Ammon's horn (tissue), 1 donor: Measurements from ENCODE around the gene MCTP1.
A peak's percentile ranks its signal among the peaks of the same experiment; 100 is the strongest.

Experiments
- DNase-seq: peaks from one replicate; pipeline ENCODE4 v3.0.0-alpha.2; 2016; ENCODE audit warnings: low spot score

Gene MCTP1

DNA sequence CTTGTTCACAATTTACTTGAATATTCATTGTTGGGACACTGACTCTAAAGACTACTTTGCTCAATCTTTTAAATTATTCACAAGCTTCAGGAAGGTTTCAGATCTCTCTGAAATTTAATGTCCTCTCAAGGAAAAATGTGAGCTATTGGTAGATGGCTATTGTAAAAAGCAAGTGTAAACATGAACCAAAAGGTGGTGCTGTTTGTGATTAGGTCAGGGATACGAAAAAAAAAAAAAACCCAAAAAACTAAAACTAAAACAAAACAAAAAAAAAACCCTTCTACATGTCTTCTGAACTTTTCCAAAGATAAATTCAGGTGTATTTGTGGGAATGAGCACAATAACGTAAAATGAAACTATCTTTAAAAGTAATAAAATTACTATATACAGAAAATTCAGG, 472.7 kb downstream of the MCTP1 start:
- DNase-seq, result no peak

DNA sequence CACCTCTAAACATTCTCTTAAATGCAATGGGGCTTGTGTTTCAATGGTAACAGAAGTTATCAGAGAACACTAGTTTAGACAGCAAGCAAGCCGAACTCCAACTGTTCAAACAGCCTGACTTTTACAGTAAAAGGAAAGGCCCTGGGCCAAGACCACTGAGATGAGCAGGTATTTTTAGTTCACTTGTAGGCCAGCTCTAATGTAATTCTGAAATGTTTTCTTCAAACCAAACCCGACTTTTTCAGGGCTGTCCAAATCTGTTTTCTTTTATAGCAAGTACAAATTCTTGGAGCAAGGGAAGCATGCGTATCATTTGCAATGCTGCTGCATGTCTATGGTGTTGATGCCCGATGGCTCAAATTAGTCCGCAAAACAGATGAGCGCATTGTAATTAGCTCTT, 473.6 kb downstream of the MCTP1 start:
- DNase-seq, result peak; percentile 7

DNA sequence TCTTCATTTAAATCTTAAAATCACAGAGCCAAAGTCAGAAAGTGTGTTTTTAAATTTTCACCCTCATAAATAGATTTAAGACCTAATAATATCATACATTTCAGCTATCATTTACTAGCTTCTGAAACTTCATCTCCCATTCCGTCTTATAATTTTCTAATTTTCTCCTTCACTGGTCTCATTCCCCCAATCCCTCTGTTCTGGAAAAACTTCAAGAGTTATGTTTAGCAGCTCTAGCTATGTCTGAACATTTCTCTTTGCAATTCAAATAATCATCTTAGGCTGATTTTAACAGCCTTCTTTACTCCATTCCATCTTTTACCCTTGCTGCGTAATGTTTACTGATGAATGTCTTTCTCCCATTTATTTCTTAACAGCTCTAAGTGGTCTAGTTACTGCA, 474.0 kb downstream of the MCTP1 start:
- no peak for DNase-seq

DNA sequence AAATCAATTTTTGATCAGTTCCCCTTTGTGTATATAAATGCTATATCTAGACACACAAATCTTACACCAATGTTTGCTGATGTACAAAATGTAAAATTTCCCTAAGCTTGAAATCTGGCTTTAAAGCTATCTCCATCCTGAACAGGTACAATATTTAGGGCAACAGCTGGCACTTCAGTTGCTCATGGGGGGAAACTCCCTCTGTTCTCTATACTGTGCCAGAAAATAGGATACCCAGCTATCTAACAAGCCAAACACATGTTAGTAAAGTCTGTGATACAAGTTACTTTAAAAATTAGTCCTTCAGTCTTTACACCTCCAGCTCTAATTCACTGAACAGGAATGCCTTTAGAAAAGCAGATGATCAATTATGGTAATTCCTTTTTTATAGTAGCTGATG, 474.6 kb downstream of the MCTP1 start:
- DNase-seq, result no peak

DNA sequence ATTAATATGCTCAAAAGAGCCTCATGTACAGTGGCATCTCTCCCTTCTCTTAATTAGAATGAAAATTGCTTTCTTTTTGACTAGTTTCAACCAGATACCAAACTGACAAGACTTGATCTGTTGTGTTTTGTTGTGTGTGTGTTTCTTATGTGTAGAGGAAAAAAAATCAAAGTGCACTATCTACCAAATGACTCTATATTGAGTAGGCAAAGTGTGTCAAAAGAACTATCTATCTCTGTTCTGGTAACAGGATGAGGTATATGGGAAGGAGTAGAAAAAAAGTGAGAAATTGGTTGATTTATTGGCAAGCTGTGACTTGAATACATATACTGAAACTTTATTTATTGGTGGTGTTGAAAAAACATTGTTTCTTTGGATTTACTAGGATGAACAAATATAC, 476.4 kb downstream of the MCTP1 start:
- no peak for DNase-seq

DNA sequence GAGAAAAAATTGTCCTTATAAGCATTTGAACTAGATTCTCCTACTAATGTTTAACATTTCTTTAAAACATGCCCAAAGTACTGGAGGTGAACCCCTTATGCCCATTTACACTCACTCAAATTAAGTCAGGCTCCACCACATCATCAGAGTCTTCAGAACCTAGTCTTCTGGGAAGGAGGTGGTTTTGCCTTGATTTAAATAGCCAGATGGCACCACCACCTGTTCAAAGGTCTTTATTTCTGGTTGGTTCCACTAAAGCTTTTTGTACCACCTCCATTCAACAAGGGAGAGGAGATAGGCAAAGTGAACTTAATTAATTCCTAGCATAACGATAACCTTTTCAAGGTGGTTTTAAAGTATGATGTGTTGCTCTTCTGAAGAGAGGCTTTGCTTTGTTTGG, 476.9 kb downstream of the MCTP1 start:
- no peak for DNase-seq

DNA sequence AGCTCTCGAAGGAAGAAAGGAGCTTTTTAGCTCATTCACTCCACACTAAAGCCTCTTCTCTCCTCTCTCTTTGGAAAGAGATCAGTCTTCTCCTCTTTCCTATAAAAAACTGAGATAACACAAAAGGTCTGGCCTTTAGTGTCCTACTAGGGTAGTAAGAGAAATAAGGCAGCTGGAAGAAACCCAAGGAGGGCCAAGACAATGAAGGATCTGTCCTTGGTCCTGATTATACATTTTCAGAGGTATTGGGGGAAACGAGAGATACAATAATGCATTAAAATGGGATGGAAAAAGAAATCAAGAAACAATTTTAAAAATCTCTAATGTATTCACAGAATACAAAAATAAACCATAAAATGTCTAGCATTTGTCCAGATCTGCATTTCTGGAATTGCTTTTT, 482.4 kb downstream of the MCTP1 start:
- no peak for DNase-seq

DNA sequence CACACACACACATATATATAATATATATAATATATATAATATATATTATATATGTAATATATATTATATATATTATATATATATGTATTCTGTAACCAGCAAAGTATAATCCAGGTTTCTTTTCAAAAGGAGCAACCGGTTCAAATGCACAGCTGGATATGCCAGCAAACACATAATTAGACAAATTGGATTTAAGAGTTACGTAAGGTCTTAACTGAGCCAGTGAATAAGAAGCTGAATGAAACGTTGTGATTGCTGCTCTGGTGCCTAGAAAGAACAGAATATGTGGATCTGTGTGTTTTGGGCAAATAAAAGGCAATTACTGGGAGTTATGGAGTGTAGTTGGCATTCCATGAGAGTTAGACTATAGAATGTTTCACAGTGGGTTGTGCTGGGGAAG, 488.3 kb downstream of the MCTP1 start:
- DNase-seq, result no peak

DNA sequence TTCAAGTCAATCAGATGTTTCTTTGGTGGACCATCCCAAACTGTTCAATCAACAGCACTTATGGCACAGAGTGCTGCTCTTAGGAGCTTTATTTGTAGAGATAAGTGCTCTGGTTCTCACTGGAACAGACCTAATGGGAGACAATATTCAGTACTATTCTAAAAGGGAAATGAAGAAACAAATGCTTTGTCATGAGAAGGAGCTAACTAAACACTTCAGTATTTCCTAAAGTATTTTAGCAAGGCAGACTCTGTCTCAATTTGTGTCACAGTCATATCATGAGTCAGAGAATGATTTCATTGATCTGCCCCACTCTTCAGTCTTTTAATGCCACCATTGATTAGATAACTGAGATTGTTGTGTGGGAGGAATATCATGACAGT, 491.1 kb downstream of the MCTP1 start:
- peak; percentile 17 for DNase-seq

DNA sequence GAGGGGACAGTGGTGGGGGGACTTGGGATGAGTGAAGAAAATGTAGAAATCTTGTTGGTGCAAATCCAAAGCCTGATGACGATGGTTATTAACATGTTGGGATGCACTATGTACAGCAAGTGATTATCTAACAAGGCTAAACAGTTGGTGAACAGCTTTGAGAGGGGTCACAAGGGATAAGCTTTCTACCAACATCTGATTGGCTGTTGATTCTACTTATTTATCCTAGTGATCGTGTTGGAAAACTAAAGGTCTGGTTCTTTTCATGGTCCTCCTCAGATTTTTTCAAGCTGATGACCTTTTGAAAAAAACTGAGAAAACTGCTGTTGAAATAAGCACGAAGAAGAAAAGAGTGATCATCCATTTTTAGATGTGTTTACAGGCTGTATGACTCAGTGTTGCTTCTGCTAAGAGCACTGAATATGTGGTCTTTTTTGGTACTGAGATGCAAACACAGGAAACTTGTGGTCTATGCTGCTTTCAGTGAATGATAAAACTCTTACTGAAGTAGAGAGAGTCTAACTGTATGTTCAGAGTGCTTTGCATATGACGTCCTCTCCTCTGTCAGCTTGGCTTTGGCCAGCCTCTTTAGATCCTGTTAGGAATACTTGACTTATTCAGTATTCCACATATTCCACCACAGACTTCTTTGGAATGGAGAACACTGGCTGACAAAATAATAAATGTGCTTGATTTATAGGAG, 491.6 kb downstream of the MCTP1 start:
- DNase-seq, result peak; percentile 12

DNA sequence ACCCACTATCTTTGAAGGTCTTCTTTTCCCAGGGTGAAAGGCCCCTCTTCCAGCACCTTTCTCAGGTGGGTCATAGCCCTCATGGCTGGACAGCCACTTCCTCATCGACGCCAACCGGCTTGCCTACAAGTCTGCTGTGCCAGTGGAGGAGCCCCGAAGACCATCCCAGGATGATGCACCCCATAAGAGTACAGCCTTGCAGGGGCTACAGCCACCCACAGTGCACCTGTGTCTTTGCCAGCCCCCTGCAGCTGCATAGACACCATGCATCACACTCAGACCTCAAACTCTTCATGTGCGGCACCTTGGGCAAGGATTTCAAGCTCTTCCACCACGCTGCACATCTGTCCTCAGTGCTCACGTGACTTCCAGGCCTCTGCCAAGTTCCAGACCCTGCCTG, 493.1 kb downstream of the MCTP1 start:
- no peak for DNase-seq

DNA sequence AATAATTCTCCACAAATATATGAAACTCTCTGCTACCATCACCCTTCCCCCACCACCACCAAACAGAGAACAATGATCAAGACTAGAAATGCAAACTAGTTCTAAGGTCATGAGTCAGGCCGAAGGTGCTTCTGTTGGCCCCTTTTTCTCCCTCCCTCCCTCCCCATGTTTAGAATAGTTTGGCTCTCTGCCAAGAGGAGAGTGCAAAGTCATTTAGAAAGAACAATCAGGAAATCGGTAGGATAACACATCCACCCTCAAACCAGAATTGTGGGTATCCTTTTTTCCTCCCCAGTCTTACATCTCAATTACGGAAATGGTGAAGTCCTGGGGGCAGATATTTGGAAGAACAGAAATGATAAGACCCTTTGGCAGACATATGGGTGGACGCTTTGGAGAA, 496.4 kb downstream of the MCTP1 start:
- no peak for DNase-seq

DNA sequence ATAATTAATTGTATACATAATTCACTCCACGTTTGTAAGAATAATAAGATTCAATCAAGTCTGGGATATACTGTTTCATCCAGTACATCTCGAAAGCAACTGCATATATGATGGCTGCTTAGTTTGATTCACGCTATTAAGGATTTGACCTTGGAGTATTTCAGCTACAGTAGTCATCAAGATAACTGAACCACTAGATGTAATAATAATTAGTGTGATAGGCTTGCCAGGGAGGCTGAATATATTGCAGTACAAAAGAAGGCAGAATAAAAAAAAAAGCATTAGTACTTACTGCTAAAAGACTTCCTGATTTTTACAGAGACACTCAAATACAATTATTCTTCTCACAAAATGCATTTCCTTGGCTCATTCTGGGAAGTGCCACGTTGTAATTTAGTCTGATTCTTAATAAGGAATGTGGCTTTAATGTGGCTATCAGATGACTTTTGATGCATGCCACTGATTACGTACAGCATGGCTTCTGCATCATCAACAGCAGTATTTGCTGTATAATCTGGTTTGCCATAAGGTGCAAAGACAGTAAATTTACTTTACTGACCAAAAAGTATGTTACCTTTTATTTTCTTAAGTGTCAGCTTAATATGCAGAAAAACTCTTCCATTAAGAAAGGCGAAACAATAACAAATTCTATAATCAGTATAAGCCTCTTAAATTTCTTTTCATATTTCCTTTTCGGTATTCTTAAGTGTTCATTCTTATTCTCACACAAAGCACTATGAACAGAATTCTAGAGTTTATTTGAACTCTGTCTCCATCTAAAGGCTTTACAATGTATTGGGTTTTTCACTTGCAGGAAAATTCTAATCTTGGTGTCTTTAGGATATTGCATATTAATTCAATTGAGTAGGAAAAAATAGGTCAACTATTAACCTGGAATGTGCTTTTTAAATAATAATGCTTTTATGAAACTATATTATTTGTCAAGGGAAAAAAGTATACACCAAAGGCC, 500.1 kb downstream of the MCTP1 start:
- no peak for DNase-seq

DNA sequence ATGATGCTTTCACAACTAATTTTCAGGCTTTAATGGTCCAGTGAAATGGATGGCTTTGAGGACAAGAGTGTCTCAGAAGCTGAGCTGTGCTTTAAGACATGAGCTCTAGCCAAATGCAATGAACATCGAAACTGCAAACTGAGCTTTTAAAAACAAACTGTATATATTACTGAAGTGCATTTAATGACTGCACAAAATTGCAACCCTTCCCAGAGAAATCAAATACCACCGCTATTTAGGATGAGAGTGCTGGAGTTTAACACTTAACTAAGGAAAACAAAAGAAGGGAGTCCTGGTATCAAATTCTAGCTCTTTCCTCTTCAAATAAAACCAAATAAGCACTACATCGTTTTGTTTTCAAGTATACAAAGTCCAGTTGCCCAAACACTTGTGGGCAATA, 502.5 kb downstream of the MCTP1 start:
- DNase-seq, result no peak

DNA sequence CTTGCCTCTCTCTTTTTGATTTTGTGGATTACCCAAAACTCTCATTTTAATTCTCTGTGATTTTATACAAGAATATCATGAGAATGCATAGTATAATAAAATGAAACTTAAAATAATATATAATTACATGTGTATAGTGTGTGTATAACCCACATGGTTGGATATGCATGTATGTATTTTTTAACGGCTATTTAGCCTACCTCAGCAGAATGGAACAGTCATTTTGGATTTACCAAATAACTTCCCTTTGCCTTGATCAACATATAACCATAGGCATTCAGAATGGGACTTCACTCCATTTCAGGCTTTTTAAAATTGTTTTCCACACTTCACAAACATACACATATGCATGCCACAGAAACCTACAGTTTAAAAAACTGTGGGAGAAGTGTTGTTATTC, 505.2 kb downstream of the MCTP1 start:
- DNase-seq, result no peak

DNA sequence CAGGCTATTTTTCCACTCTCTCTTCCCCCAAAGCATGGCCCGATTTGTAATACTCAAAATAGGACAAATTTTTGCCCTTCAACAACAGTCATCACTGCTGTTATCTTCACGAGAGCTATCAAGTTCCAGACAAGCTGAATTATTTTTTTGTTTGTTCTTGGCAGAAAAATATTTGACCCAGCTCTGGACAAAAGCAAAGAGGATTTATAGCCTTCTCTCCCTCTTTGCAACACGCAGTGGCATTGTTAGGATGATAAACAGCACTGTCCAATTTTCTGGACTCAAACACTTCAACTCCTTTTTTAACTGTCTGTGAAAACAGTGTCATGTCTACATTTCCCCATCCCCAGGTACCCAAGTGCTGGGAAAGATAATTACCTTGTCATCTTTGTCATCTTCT, 506.2 kb downstream of the MCTP1 start:
- no peak for DNase-seq

DNA sequence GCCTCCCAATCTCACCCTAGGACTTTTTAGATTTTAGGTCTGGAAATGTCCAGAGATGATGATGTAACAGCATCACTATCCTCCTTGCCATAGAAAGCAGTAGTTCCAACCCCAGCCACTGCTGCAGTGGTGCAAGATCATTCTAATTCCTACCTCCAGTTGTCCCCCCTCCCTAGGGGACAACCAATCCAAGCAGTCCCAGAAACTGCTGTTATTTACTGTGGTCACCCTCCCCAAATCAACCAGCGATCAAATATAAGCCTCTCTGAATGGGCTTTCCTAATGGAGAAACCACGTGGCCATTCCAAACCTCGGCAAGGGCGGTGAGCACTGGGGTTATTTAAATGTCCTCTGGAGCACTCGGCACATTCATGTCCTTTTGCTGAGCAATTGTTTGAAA, 506.6 kb downstream of the MCTP1 start:
- no peak for DNase-seq

DNA sequence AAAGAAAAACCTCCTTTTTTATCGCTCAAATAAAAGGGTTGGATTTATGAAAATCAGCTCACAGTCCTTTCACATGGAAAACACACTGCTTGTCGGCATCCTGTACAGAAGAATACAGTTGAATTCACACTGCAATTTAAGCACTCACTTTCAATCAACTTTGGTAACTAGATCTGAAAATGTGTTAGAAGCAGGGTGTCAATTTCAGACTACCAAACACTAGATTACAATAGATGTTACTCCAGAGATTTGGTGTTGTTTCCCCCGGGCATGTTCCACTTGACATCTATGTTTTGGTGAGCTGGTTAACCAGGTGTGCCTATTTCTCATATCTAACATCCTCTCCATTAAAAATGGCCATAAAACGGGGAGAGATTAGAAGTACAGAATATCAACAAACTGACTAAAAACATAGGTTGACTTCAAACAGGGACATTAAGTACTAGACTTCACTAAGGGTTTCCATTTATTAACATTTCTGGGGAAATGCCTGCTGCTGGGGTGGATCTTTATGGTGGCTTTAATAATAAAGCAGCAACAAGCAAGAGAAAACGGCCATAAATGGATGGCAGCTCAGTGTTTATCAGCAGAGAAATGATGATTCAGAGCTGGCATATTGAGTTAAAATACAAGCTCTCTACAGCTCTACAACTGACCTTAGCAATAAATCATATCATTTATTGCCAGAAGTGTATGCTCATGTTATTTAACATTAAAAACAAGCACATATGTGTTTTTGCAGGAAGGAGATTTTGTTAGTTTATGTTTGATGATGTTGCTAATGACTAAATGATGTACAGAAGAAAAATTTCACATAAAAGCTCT, 507.6 kb downstream of the MCTP1 start:
- no peak for DNase-seq

DNA sequence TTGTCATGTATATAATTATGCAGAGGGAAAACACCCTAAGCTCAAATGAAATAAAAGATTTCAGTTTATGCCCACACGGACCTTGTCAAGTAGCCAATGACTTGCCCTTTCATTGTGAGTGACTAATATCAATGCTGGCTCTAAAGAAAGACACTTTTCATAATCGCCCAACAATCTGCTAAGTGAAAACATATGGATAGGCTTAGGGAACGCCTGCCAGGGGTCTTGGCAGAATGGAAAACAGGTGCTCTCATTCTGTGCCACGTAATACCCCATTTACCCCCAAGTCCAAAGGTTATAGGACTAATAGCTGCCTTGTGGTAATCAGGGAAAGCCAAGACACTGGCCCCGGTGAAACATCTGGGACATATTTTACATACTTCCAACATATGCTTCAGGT, 508.7 kb downstream of the MCTP1 start:
- no peak for DNase-seq

DNA sequence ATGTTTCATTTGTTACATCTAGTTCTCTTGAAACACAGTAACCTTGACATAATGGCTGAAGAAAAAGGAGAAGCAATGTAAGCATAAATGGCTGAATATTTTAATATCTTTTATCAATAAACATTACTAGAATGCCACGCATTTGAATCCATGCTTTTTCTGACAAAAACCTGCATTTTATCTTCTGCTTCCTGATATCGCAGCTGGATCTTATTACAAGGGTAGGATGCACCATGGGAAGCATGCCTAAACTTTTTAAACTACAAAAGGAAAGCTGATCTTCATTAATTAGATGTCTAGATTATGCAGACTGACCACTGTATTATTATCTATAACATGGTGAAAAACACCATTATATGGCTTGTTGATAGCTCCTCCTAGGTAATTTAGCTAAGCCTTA, 509.8 kb downstream of the MCTP1 start:
- no peak for DNase-seq

DNA sequence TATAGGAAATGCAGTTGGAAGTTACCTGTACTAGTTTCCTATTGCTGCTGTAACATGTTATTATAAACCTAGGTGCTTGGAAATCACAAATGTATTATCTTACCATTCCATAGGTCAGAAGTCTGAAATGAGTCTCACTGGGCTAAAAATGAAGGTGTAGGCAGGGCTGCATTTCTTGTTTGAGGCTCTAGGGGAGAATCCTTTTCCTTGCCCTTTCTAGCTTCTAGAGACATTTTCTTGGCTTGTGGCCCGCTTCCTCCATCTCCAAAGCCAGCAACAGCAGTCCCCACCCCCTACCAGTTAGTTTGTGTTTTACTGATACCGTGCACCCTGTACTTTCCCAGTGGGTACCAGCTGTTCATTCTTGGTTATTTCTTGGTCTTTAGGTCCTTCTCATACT, 513.2 kb downstream of the MCTP1 start:
- no peak for DNase-seq

DNA sequence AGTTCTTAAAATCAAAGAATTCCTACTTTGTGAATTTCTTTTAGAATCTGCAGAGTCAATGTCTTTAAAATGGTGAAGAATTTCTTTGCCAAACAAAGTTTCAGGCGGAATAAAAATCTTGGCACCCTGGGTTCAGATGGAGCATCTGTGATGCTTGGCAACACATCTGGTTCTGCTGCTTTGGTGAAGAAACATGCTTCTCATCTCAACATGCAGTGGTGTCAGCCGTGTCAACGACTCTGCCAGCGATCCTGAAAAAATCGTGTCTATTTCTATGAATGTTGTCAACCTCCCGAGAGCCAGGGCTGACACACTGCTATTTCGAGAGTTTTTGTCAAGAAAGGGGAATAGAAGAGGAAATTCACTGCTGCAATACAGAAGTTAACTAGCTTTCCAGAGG, 514.9 kb downstream of the MCTP1 start:
- no peak for DNase-seq

DNA sequence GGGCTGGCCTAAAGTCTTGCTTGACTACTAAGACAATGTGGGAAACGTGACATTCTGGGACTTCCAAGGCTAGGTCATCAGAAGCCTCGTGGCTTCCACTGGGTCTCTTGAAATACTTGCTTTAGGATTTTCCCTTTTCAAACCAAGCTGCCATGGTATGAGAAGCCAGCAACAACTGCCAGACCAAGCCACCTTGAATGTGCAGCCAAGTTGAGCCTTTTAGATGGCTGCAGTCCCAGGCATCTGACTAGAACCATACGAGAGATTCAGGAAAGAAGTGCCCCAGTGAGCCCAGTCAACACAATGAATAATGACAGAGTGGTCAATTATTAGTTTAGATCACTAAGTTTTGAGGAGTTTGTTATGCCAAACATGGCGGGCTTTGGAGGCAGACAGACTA, 523.1 kb downstream of the MCTP1 start:
- DNase-seq, result no peak
